Fibroblast of the aortic adventitia (primary cell): ENCODE results near the gene ELMO1. TPM values are rescaled to one million over a fixed set of nuclear protein-coding genes. Genes with fewer than 3 reads are reported as not detected.

Experiments used
- DNase-seq: peaks from one replicate; pipeline ENCODE4 v3.0.0-alpha.2; 2010; ENCODE audit warnings: low read depth
- H3K4me3 ChIP-seq: 2 replicates; pipeline ENCODE4 v1.5.1; 2011; ENCODE audit warnings: low read depth, mild to moderate bottlenecking, control low read depth, low read length, moderate library complexity
- total RNA-seq: library from RNA; depleted of rRNA; stranded (reverse); fragments of >200 nt; gene quantifications from 2 replicates; pipeline ENCODE4 v1.2.3, GENCODE V29; 2012; ENCODE audit warnings: low replicate concordance
- TF ChIP-seq, protein P1 (sequence below): IDR thresholded peaks from 2 replicates; pipeline ENCODE4 v1.5.1; 2011; ENCODE audit warnings: mild to moderate bottlenecking, low read length, control low read depth, inconsistent platforms; ENCODE audit not compliant: insufficient read depth

ELMO1 gene
- total RNA-seq, 1 donor, result 1.3 TPM

DNA sequence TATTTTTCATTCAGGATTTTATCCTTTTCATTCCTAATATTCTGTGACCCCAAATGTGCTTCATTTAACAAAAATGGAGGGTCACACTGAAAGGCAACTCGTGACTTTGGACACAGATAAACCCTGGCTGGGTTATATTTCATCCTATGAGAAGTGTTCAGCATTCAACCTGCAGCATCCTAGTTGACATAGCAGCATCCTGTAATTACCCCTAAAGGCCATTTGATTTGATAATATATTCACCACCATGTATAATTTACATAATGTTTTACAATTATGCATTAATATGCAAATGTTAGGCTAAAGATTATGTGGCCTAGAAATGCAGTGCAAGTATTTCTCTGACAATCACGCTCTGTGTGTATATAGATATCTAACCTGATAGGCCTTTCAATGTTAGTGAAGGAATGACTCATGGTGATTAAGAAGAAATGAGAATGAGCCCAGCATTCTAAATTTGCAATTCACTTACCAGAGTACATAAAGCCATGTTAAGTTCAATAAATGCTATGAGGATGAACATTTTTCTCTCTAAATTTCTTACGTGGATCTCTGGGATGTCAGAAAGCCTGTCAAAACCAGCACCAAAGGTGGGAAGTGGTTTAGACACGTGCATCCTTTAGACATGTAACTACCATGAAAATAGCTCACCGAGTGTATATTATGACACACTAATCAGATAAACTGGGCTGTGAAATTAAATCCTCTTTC lies 386.7 kb downstream of the ELMO1 start:
- H3K4me3 ChIP-seq, result no peak overlapping the region
- TF ChIP-seq, protein P1, sequence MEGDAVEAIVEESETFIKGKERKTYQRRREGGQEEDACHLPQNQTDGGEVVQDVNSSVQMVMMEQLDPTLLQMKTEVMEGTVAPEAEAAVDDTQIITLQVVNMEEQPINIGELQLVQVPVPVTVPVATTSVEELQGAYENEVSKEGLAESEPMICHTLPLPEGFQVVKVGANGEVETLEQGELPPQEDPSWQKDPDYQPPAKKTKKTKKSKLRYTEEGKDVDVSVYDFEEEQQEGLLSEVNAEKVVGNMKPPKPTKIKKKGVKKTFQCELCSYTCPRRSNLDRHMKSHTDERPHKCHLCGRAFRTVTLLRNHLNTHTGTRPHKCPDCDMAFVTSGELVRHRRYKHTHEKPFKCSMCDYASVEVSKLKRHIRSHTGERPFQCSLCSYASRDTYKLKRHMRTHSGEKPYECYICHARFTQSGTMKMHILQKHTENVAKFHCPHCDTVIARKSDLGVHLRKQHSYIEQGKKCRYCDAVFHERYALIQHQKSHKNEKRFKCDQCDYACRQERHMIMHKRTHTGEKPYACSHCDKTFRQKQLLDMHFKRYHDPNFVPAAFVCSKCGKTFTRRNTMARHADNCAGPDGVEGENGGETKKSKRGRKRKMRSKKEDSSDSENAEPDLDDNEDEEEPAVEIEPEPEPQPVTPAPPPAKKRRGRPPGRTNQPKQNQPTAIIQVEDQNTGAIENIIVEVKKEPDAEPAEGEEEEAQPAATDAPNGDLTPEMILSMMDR, result no peak
- DNase-seq, result no peak

GRCh38 chr7:37056234-37056912 lies 392.3 kb downstream of the ELMO1 start:
- DNase-seq, result no peak
- TF ChIP-seq, protein P1, result no peak
- H3K4me3 ChIP-seq, result no peak overlapping the region

DNA sequence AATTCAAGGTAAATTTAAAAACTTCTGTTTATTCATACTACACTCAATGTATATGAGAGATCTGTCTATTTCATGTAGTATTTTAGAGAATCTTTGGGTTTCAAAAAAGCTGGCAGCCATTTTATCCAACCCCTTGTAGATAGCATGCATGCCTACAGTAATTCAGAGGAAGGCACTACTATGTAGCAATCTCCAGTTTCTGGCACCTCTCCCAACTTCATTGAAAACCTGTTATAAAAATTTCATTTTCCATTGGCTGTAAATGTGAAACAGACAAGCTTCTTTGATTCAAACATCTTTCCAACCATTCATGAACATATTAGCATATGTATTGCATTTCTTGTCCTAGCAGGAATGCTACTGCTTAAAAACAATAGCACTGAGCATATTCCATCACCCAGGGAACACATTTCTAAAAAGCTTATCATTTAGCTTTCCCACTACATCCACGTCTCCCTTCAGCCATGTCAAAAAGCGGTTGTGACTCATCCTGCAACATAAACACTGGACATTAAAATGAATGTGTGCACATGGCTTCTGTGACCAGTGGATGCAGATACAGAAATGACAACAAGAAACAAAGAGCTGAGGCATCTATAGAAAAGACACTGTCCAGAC lies 393.9 kb downstream of the ELMO1 start:
- TF ChIP-seq, protein P1, result no peak
- DNase-seq, result peak; percentile 15
- no peak overlapping the region for H3K4me3 ChIP-seq

- DNase-seq, result peak; percentile 28
- TF ChIP-seq, protein P1, result no peak
- H3K4me3 ChIP-seq, result no peak overlapping the region
These were observed 396.0 kb downstream of the ELMO1 start for GRCh38 chr7:37052705-37053104.

DNA sequence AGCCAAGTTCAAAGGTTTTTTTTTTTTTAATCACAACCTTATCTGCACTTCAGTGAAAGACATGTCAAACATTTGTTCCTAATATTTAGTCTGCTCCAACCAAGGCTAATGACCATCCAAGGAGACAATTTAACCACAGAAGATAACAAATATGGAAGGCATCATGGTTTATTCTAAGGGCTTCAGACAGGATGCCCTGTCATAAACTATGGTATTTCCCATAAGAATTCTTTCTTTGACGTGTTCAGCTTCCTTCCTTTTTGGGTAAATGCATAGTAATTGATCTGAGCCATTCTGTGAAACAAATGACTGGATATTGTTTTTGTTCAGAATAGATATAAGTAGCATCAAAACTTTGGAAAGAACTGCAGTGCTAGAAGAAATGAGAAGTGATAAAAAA lies 397.9 kb downstream of the ELMO1 start:
- TF ChIP-seq, protein P1, result no peak
- no peak for DNase-seq
- no peak overlapping the region for H3K4me3 ChIP-seq

- DNase-seq, result no peak
- H3K4me3 ChIP-seq, result no peak overlapping the region
- TF ChIP-seq, protein P1, result no peak
These were observed 400.0 kb downstream of the ELMO1 start for GRCh38 chr7:37048674-37049073.
